HG02938 (cell line): ENCODE results near the gene AGXT2.
"Not testable (repeated sequence)": the region's sequence is repeated elsewhere in the genome, so short reads cannot be mapped to it uniquely, and the experiment has no call there.

Experiments used
- ATAC-seq: cut with Tn5 transposase; IDR thresholded peaks from one replicate; pipeline ENCODE4 v1.9.1; 2021; ENCODE audit warnings: mild to moderate bottlenecking, moderate library complexity; ENCODE audit not compliant: unreplicated experiment

AGXT2 gene

DNA sequence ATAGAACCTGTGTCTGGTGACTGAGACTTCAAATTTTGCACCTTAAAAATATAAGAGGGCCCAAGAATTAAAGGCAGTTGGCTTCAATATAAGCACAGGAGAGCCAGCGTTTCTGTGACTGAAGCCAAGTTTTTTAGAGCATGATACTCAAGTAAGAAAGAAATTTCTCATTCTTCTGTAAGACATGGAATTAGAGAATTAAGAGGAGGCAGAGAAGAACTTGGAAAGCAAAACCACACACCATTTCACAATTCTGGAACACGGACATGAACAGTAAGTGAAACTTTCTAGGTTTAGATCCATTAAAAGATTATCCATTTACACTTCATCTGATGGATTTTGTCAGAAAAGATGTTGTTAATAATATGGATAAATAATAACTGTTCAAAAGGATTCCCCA is 8.9 kb upstream of the AGXT2 start:
- no peak for ATAC-seq

DNA sequence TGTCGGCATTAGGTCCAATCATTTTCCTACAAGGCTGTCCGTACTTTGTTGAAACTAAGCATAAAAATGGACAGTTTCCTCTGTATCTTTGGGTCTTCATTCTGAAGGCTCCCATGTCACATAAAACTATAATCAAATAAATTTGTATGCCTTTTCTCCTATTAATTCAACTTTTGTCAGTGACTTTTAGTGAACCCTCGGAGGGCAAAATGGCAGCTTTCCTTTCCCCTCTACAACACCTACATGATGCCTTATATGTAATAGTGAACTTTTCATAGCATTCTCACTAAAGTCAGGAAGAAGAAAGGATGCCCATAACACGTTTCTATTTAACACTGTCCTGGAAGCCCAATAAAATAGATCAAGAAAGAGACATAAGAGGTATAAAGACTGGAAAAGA is 5.1 kb upstream of the AGXT2 start:
- no peak for ATAC-seq

DNA sequence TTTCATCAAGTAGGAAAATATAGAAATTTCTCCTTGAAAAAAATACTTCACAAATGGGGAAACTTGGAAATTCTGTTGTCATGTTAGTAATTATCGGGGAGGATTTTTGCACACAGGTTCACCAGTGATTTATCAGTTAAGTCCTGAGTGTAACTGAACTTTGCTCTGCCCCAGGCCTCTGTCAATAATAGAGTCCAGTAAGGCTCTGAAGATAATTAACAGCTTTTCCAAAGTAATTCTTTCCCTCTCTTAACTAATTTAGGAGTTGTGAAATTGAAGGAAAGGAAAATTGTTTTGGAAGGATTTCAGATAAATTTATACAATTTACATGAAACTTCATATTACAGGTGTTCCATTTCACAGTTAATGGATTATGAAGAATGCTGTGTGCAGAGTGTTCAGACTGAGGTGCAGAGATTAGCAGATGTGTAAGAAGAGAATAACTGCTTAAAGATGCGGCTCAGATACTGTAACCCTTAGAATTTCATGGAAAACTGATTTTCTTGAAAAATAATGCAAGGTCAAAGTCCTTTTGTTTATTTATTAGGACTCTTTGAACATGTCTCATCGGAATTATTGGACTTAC is 2.9 kb upstream of the AGXT2 start:
- ATAC-seq: no peak

DNA sequence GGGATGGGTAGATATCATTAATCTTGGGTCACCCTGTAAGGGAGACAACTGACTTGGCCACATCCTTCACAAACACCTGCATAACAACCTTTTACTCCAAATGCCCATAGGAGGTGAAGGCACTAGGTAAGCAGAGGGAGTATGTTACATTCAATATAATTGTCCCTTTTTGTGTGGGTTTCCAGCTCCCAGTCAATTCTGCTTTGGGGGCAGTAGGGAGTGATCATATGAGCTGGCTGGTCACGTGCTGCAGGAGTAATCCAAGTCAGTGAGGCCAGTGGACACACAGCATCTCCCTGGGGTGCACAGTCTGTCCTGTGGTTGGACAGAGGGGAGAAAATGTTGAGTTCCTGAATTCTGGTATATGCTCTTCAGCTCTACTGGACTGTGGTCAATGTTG is 1.2 kb upstream of the AGXT2 start:
- no peak for ATAC-seq

DNA sequence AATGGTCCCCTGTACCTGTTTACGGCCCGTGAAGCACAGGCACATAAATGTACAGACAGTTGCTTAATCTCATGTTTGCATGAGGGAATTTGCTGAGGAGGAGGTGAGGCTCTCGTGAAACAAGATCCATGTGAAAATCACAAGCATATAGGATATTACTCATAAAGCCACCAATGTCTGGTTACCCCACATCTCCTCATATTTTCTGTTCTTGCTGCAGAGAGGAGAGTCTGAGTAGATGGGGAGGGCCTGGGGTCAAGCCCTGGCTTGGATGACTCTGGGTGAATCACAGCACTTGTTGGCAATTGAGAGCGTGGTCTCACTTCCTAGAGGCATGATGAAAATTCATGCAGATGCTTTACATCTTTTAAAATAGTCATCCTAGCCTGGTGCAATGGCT is 975 bp downstream of the AGXT2 start:
- ATAC-seq: no peak

DNA sequence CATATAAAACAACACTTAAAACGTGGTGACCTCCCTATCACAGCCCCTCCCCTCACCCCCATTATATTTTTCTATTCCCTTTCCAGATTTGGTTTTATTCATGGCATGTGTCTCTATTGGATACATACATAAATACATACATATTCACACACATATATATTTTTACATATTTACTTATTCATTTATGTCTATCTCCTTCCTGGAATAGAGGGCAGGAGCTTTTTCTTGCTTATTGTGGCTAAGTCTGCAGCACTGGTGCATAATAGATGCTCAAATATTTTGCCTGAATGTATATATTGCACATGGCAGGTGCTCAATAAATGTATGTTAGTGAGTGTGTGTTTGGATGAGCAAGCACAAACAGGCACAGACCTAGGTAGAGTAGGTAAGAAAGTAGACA is 2.5 kb downstream of the AGXT2 start:
- ATAC-seq: no peak

DNA sequence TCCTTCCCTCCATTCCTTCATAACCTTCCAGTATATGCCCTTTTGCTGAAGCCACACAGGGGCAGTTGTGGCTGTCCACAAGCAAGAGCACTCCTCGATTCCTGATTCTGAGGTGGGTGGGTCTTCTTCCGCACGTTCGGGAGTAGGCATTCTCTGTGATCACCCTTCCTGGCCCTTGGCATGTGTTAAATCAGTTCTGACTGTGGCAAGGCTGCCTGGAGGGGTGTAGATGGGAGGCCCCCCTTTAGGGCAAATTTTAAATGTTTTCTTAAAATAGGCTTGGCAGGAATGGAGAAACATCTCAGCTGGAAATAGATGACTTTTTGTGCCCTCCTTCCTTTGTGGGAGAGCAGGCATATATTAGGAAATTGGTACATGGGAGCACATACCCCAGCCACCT is 3.1 kb downstream of the AGXT2 start:
- ATAC-seq: no peak

DNA sequence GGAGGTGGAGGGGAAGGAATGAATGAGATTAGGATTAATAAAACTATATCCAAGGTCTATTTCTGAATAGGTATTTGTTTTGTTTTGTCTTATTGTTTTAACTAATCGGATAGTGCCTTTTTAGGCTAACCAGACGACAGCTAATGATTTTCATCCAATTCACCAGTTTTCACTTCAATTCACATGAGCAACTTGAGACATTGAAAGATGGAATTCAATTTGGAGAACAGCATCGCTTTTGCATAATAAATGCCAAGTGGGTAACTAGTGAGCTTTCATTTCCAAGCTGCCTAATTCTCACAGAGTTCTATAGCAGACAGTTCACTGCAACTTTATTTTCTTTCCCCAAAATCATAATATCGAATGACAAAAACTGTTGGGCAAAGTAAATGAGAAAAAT is 5.0 kb downstream of the AGXT2 start:
- ATAC-seq: no peak

DNA sequence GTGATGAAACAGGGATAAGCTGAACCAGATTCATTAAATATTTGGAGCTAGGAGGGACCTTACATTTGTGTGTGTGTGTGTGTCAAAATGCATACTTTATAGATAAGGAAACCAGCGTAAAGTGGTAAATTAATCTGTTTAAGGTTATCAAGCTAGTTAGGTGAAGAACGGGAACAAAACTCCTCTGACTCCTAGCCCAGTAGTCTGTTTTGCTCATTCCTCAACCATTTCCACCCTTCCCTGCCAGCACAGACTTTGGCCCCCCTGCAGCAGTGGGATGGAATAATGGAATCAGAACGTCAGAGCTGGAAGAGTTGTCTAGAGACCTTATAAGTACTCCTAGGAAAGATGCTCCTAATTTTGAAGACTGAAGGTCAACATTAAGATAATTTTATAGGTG is 6.5 kb downstream of the AGXT2 start:
- ATAC-seq: no peak

DNA sequence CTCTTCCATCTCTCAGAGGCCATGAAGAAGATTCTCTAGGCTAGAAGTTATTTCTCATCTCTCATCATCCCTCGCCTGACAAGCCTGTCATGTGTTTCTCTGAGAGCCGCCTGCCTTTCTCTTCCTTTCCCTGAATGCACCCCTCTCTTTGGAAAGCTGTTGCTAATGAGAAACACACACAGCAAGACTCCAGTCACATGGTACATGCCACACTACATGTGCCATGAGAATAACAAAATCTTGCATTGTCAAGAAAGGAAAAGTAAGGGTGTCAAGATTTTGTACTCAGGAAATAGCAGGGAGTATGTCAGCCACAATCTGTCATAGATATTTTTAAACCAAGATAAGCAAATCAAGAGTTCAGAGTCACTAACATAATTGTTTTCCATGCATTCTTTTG is 8.9 kb downstream of the AGXT2 start:
- ATAC-seq: no peak

DNA sequence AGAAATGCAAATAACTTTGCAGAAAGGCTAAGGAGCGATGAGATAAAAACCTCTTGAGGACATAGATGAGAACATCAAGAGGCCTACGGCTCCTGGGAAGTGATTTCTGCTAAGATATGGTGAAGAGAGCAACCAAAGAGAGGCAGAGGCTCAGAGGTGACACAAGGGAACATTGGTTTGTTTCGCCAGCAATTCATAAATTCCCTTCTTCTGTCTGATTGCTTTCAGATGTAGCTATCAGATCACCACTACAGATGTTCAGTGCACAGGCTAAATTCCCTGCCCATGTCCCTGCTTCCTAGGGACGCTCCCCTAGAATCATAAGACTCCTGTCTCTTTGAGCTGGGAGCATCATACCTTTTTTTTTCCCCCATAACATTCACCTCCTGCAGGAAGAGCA is 11.2 kb downstream of the AGXT2 start:
- ATAC-seq: no peak

DNA sequence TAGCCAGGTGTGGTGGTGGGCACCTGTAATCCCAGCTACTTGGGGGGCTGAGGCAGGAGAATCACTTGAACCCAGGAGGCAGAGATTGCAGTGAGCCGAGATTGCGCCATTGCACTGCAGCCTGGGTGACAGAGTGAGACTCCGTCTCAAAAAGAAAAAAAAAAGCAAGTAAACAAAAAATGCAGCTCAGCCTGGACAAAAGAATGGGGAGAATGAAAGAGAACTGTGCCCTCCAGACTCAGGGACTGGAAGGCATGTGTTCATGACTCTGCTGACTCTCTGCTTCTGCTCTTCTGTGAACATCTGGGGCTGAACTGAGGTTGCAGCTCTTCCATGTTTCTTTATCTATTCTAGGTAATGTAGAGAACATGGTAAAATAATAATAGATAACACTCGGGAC is 11.8 kb downstream of the AGXT2 start:
- not testable (repeated sequence) for ATAC-seq

DNA sequence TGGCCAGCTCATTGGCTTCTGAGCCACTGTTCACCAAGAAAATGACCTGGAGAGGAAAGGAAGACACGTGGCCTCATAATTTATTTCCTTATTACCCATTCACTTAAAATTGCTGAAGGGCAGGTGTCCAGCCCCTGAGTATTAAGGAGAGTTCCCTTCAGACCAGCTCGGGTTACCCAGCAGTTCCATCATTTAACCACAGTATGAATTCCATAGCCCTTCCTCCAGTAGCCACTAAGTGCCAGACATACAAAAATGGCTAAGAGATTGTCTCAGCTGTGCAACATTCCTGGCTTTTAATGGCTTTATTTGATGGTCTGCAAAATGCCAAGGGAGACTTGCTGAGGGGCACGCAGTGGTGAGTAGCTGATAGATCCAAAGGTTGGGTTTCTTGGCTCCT is 12.5 kb downstream of the AGXT2 start:
- ATAC-seq: no peak

DNA sequence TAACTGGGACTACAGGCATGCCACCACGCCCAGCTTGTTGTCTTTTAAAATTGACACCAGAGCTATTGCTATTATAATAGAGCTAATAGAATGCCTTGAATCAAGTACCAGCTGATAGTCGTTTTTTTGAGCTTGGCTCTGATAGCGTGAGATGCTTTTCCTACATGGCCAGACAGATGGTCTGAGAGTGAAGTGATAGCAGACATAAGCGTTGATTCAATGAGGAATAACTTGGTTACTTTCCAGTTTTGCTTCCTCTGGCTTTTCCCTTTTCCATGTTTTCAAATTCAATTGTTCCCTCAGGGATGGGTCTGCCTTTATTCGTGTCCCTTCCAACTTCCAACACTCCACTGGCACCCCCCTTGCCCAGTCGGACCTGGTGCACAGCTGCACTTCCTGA is 15.4 kb downstream of the AGXT2 start:
- ATAC-seq: no peak

DNA sequence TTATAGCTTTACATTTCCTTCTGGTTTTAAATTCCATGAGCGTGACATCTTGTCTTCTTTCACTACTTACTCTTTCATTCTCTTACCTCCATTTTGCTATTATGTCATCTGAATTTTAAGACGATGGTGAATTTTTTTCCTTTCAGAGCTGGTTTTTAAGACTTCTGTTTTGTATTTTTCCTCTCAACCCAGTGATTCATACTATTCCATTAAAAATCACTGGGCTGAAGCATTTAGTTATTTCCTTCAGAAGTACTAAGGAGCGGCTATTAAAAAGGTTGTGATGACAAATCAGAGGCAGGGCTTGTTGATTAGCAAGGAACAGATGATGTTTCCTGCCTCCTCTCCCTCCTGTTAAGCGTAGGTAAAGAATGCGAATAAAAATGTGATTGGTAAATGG is 16.5 kb downstream of the AGXT2 start:
- ATAC-seq: no peak

DNA sequence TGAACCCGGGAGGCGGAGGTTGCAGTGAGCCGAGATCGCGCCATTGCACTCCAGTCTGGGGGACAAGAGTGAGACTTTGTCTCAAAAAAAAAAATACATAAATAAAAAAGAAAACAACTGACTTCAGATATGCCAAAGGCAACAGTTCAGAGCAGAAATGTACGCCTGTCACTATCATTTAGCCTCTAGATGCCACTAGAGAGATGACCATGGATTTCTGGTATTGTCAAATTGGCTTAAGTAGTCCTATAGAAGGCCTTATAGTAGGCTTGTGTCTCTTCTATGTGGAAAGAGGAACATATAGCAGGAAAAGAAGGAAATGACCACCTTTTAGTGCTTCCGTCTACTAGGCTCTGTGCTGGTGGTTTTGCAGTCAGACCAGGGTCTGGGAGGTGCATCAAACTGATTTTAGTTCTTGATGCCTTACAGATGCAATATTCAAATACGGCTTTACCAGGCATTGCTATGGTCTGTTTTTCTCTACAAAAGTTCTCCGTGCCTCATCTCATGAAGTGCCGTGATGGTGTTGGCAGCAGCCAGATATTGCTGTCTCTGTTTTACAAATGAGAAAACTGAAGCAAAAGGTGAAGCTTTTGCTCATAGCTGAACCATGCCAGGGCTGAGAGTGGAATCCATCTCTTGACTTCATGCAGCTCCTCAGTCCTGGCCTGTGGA is 17.2 kb downstream of the AGXT2 start:
- ATAC-seq: no peak

DNA sequence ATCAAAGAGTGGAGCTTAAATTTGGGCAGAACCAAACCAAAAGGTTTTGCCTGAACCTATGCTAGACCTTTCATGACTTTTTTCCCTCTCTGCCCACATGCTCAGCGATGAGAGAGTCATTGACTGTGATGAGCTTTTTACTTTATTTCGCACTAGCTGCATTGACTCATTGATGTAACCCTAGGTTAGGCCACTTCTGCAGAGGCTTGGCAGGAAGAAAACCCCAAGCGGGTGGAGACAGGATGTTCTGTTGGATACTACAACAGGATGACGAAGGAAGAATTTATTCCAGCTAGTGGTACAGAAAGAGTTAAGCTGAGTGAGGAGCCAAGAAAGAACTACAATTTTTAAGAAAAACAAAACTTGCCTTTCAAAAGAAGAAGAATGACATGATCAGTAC is 18.4 kb downstream of the AGXT2 start:
- no peak for ATAC-seq

DNA sequence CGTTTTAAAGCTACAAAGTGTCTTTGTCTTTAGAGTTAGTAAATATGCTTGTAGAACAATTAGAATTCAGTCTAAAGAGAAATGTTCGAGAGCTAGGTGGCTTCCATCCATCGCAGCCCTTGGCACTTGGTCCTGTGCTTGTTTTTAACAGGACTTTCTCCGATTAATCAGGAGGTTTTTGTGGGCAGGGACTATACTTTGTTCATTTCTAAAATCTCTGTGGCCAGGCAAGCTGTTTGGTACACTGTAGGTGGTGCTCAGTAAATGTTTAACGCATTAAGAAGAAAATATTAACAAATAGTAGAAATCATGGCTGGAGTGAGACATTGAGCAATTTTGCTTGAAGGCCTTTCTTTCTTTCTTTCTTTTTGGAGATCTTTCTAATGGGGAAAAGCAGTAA is 20.8 kb downstream of the AGXT2 start:
- ATAC-seq: no peak

DNA sequence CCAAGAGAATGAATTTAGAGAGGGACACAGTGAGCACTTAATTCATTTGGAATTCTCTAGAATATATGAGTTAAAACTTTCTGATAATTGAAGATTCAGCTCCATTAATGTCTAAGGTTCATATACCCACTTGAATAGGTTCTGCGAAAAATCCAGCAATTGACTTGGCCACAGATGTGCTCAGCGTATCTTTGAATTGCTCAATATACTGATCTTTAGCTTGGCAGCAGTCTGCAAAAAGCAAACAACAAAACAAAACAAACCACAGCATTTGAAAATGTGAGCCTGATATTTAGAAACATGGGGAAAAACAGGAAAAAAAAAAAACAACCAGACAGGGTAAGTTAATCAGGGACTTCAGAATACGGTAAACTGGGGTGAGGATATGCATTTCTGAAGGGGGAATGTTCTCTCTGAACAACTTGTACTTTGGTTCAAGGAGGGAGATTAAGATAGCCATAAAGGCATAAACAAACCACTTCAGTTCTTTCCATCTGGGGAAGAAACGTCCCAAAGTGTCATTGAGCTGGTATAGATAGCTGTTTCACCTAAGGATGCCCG is 21.4 kb downstream of the AGXT2 start:
- no peak for ATAC-seq

DNA sequence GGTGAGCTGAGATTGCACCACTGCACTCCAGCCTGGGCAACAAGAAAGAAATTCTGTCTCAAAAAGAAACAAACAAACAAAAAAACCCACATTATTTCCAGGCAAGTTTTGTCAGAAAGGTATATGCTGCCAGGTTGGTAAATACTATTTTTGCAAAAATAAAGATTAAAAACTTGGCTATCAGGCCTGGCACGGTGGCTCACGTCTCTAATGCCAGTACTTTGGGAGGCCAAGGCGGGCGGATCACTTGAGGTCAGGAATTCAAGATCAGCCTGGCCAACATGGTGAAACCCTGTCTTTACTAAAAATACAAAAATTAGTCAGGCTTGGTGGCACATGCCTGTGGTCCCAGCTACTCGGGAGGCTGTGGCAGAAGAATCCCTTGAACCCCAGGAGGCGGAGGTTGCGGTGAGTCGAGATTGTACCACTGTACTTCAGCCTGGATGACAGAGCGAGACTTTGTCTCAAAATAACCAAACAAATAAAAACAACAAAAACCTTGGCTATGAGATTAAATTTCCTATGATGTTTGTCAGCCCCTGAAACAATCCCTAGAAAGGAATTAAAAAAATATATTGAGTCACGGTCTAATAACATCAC is 22.7 kb downstream of the AGXT2 start:
- ATAC-seq: no peak

DNA sequence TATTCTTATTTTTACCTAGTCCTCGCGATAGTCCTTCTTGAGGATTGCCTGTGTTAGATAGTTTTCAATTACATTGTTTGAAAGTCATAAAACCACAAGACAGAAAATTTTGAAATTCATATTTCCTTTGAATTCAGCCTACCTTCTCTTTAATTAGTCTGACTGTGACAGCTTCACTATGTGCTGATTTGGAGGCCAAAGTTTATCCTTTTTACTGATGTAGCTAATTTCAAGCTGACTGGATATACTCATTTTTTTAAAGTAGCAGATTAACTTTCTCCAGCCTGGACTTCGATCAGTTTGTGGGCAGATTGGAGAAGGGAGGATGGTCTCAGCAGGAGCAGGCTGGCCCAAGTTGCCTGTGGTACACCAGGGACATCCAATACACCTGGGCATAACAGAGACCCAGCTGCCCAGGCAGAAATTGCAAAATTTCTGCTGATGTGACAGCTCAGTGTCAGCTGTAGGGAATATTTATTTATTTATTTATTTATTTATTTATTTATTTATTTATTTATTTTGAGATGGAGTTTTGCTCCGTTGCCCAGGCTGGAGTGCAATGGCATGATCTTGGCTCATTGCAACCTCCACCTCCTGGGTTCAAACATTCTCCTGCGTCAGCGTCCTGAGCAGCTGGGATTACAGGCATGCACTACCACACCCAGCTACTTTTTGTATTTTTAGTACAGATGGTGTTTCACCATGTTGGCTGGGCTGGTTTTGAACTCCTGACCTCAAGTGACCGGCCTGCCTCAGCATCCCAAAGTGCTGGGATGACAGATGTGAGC is 24.2 kb downstream of the AGXT2 start:
- no peak for ATAC-seq
